MM.1S (cell line): Measurements from ENCODE around the gene FAM81A.

ENCODE experiments used
- CTCF ChIP-seq: fragments of 300-600 bp; sonication (generic); IDR thresholded peaks from 2 replicates; pipeline ENCODE4 v1.5.1; 2016; ENCODE audit warnings: antibody characterized with exemption, low read length, mixed read lengths
- EZH2 ChIP-seq: fragments of 300-600 bp; sonication (generic); optimal IDR thresholded peaks from 2 replicates; pipeline ENCODE3; 2017; ENCODE audit warnings: low read depth, mild to moderate bottlenecking, antibody characterized with exemption, low read length, mixed read lengths
- EZH2phosphoT487 ChIP-seq: fragments of 300-600 bp; sonication (generic); IDR thresholded peaks from 2 replicates; pipeline ENCODE4 v1.6.1; 2018; ENCODE audit warnings: antibody characterized with exemption, low read length

- TF ChIP-seq CTCF (no peak), EZH2phosphoT487 (no peak), EZH2 (no peak)
These were observed 116.1 kb downstream of the FAM81A start for GRCh38 chr15:59553879-59554735.
